HS-5 (cell line): ENCODE measurements around the gene ASS1.

ENCODE experiments used
- DNase-seq: peaks from one replicate; pipeline ENCODE4 v3.0.0-alpha.2; 2012; ENCODE audit warnings: low read depth

The ASS1 gene

GRCh38 chr9:130419521-130420035, 25.2 kb upstream of the ASS1 start:
- no peak for DNase-seq

GRCh38 chr9:130421154-130421801, 23.5 kb upstream of the ASS1 start:
- no peak for DNase-seq

GRCh38 chr9:130421802-130422276, 22.9 kb upstream of the ASS1 start:
- DNase-seq, result peak; percentile 77

- DNase-seq, result no peak
Observed at GRCh38 chr9:130422546-130422945, 22.2 kb upstream of the ASS1 start.

GRCh38 chr9:130423272-130423671, 21.5 kb upstream of the ASS1 start:
- no peak for DNase-seq

GRCh38 chr9:130424595-130425454, 19.9 kb upstream of the ASS1 start:
- no peak for DNase-seq

GRCh38 chr9:130425741-130426466, 18.9 kb upstream of the ASS1 start:
- no peak for DNase-seq

- DNase-seq, result no peak
Observed at GRCh38 chr9:130426467-130426773, 18.3 kb upstream of the ASS1 start.

- peak; percentile 87 for DNase-seq
Observed at GRCh38 chr9:130426883-130427282, 17.9 kb upstream of the ASS1 start.

- DNase-seq, result no peak
Observed at GRCh38 chr9:130427326-130427725, 17.4 kb upstream of the ASS1 start.

- no peak for DNase-seq
Observed at GRCh38 chr9:130428086-130428665, 16.6 kb upstream of the ASS1 start.

GRCh38 chr9:130429381-130429780, 15.4 kb upstream of the ASS1 start:
- DNase-seq, result no peak

- DNase-seq, result no peak
Observed at GRCh38 chr9:130429831-130430230, 14.9 kb upstream of the ASS1 start.

- DNase-seq, result no peak
Observed at GRCh38 chr9:130430232-130430631, 14.5 kb upstream of the ASS1 start.

GRCh38 chr9:130430734-130431535, 13.8 kb upstream of the ASS1 start:
- DNase-seq, result no peak

- no peak for DNase-seq
Observed at GRCh38 chr9:130431536-130432303, 13.0 kb upstream of the ASS1 start.

- DNase-seq, result no peak
Observed at GRCh38 chr9:130432362-130432761, 12.4 kb upstream of the ASS1 start.

GRCh38 chr9:130432796-130433167, 12.0 kb upstream of the ASS1 start:
- DNase-seq, result no peak

GRCh38 chr9:130433168-130433946, 11.4 kb upstream of the ASS1 start:
- DNase-seq, result no peak

- no peak for DNase-seq
Observed at GRCh38 chr9:130433947-130434262, 10.9 kb upstream of the ASS1 start.
